NCI-H2081 (cell line): ENCODE measurements around the gene UROC1.

Experiments used
- DNase-seq, 2 experiments: peaks; one replicate each; lab custom pipeline; 2025; lab: John Stamatoyannopoulos, UW

The UROC1 gene

GRCh38 chr3:126478581-126479310, 38.8 kb downstream of the UROC1 start:
- no peak for DNase-seq

DNA sequence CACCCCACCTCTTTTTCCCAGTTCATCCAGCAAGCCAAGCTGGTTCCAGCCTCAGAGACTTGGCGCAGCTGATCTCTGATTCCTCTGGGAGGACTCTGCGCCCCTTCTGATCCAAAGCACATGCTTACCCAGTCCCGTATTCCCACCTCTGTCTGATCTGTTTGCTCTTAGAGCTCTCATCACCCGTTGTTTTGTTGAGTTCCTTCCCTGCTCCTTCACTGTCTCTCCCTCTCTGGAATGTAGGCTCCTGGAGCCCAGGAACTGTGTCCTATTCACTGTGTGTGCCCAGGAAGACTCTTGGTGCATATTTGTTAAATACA, 40.6 kb downstream of the UROC1 start:
- DNase-seq, result no peak

DNA sequence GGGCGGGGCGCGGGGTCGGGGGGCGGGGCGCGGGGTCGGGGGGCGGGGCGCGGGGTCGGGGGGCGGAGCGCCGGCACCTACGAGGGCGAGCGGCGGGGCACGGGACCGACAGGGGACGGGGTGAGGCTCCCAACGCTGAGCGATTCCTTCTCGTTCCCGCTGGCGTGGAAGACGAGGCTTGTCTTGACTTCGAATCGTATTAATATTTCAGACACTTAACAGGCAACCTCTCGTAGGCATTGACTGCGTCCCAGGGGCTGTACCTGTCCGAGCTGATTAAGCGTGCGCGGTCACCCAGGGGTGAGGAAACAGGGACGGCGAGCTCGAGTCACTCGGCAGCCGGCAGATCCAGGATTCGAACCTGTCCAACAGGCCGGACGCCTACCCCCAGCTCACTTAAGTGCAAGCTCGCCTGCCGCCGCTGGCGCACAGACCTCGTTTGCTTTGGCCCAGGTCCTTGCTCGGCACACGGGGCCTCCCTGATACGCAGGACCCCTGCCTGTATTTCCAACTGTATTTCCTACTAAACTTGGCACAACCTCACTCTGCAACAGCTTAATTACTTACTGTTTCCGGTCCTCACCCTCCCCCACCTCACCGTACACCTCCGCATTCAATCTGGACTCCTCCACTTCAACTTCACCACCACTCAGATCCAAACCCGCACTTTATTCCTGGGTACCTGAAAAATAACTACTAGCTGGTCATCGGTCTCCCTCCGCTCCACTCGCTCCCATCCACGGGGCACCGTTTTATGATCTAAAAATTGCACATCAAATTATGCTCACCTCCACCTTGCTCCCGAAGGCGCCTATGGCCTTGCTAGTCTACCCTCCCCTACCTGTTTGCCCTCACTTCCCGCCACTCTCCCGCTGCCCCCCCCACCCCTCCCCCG, 41.2 kb downstream of the UROC1 start:
- peak; percentile 57 to 79 for DNase-seq

- DNase-seq, result peak; percentile 96 to 97
Measured at GRCh38 chr3:126475413-126476114, 42.0 kb downstream of the UROC1 start, which contains the start of gene ZXDC. Gene ZXDC (minus strand): TSS chr3:126475891. CDS start chr3:126475865, 26 bp downstream.

- DNase-seq, result peak; percentile 32 to 61
Measured at GRCh38 chr3:126474498-126475412, 42.8 kb downstream of the UROC1 start.

DNA sequence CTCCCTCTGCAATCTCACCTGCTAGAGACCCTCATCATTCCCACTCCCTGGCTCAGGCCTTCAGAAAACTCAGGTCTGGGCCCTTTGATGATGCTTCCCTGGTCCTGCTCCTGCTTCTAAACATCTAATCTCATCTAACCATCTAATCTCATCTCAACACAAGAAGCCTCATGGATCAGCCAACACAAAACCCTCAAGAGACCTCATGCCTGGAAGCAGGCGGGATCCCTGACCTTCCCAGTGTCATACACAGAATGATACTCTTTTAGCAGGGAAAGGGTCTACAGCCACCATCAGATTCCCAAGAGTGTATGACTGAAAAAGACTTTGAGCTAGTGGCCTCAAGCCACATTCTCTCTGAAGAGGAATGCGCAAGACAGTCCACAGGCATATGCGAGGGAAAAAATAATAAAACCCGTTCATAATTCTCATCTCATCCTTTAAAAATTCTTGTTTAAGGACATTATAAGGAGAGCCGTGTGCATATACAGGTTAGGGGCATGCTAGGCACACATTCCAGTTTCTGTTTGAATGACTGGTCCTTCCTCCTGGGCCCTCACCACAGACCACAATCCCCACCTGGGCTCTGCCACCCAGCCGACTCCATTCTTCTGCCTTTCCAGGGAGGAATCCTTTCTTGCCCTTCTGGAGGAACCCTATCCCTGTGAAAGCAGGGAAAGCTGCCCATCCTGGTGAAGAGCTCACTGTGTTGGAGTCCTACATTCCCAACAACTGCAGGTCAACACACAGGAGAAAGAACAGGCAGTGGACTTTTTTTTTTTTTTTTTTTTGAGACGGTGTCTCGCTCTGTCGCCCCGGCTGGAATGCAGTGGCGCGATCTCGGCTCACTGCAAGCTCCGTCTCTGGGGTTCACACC, 44.0 kb downstream of the UROC1 start:
- no peak for DNase-seq

- DNase-seq, result peak; percentile 21 to 59
Measured at GRCh38 chr3:126472277-126473006, 45.1 kb downstream of the UROC1 start.

- no peak for DNase-seq
Measured at GRCh38 chr3:126469479-126469878, 48.1 kb downstream of the UROC1 start.

DNA sequence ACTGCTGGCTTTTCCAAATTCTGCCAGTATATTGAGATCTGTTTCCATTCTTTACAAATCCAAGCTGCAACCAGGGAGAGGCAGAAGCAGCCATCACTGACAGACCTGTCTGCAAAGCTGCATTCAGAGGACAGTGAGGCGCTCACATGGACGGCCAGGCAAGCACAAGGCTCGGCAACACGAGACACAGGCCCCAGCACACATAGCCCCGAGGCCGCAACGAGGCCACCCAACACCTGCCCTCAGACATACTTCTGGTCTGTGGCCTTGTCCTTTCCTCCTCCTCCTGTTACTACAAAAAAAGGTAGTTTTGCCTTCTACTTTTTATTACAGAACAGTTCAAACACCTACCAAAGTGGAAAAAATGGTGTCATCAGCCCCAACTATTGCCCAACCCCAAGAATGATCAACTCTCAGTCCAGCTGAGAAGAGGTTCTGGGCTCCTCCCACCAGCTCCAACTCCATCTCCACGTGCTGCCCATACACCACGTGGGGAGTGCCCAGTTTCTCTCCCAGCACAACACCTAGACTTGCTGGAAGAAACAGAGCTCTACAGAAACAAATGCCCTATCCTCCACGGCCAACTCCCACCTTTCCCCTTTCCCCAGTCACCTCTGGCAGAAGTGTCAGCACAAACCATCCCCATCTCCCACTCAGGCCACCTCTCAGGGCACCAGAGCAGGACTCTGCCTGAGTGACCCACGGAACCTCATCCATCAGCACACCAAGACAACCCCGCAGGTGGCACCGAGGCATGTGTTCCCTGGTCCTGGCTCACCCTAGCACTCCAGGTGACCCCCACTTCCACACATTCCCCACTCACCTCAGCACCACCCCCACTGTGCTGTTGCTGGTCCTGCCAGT, 49.3 kb downstream of the UROC1 start:
- no peak for DNase-seq

DNA sequence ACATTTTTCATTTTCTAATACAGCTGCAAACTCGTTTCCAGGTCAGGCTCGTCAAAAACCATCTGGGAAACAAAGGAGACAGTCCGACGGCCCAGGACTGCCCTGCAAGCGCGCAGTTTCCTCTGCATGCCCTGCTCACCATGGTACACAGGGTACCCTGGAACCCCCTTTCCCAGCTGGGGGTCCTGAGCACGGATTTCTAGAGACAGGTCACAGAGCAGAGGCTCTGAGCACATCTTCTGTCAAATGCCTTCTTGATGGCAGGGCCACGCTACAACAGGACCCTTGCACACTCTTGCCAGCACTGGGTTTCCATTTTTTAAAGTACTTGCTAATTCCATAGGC, 50.0 kb downstream of the UROC1 start:
- DNase-seq, result no peak

GRCh38 chr3:126466886-126467610, 50.5 kb downstream of the UROC1 start:
- no peak for DNase-seq

DNA sequence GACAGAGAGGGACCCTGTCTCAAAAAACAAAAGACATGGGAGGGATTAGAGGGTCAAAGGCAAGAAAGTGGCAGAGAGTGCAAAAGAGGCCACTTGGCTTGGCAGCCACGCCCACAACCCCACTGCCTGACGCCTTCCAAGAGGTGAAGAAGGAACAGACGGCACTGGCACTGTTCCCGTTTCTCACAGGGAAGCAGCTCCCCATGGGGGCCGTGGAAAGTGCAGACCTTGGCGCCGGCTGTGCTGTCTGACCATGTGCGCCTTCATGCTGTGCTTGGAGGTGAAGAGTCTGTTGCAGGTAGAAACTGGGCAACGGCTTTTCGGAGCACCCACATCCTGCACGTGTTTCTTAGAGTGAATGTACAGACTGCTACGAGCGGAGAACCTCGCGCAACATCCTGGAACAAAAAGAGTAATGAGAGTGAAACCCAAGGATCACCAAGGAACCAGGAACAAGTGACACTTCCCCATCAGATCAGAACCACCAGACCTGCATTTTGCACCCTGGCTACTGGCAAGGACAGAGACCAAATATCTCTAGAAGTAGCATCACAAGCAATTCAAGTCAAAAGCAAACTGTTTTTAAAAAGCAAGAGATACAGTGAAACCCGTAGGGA, 51.5 kb downstream of the UROC1 start:
- no peak for DNase-seq

- DNase-seq, result no peak
Measured at GRCh38 chr3:126464997-126465396, 52.6 kb downstream of the UROC1 start.

DNA sequence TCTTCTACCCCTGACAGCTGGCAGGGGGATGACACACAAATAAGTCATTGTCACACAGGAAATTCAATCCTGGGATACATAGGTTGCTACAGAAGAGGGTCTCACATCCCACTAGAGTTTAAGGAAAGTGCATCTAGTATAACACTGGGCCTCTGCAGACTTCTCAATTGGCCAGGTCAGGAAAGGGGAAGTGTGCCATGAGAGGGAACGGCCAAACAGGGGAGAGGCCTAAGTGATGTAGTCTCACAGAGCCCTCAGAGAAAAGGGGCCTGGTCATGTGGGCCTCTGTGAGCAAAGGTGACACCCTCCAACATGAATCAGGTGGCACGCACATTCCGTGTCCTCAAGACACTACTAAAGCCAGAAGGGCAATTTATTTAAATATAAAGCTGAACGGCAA, 53.1 kb downstream of the UROC1 start:
- no peak for DNase-seq

- DNase-seq, result no peak
Measured at GRCh38 chr3:126464093-126464492, 53.5 kb downstream of the UROC1 start.

DNA sequence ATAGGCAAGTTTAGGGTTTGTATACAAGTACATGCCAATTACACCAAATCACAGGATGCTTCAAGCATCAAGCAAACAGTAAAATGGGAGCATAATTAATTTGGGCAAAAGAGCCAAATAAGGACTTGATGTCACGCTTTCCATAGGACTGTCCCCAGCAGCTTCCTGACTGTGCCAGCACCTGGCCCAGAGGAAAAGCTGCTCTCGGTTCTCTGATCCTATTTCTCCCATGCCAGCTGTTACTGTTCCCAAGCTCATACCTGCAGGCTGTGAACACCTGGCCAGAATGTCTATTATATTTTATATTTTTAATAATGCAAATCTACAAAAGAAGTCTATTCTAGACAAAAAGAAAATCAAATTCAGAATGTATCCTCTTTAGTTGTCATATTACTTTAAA, 54.1 kb downstream of the UROC1 start:
- peak; percentile 12 to 42 for DNase-seq

GRCh38 chr3:126461450-126462070, 56.0 kb downstream of the UROC1 start:
- no peak for DNase-seq
